Epithelial cell of esophagus (primary cell): ENCODE results near the gene IFTAP.

Experiments used
- DNase-seq: peaks from one replicate; pipeline ENCODE4 v3.0.0; 2010; ENCODE audit warnings: low read depth
- H3K4me3 ChIP-seq: 2 replicates; pipeline ENCODE4 v1.5.1; 2011; ENCODE audit warnings: mild to moderate bottlenecking, low read length, control low read depth
- CTCF ChIP-seq: IDR thresholded peaks from 2 replicates; pipeline ENCODE4 v1.5.1; 2011; ENCODE audit warnings: low read depth, mild to moderate bottlenecking, low read length, control low read depth, inconsistent platforms; ENCODE audit not compliant: insufficient read depth; ENCODE audit errors: missing control alignments

The IFTAP gene

GRCh38 chr11:36608491-36609199 is 14.3 kb downstream of the IFTAP start:
- no peak overlapping the region for H3K4me3 ChIP-seq
- no peak for TF ChIP-seq CTCF
- DNase-seq = no peak

DNA sequence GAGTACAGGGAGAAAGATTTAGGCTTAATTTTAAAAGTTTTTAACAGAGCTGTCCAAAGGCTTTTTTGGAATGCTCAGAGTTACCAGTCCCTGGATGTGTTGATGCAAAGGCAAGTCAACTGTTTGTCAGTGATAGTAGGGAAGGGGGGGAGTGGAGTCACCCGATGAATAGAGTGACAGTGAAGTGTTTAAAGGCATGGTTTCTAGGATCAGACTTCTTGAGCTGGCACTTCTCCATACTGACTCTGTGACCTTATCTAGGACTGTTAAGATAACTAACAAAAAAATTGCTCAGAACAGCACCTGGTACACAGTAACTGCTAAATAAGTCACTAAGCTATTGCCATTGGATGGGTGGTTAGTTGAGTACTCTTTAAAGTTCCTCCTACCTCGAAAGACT is 15.1 kb downstream of the IFTAP start:
- no peak for TF ChIP-seq CTCF
- DNase-seq = no peak
- no peak overlapping the region for H3K4me3 ChIP-seq

- no peak overlapping the region for H3K4me3 ChIP-seq
- TF ChIP-seq CTCF = no peak
- no peak for DNase-seq
These were observed 21.5 kb downstream of the IFTAP start for GRCh38 chr11:36615826-36616225.

GRCh38 chr11:36617543-36618362 is 23.5 kb downstream of the IFTAP start:
- H3K4me3 ChIP-seq = no peak overlapping the region
- DNase-seq = no peak
- TF ChIP-seq CTCF = no peak

DNA sequence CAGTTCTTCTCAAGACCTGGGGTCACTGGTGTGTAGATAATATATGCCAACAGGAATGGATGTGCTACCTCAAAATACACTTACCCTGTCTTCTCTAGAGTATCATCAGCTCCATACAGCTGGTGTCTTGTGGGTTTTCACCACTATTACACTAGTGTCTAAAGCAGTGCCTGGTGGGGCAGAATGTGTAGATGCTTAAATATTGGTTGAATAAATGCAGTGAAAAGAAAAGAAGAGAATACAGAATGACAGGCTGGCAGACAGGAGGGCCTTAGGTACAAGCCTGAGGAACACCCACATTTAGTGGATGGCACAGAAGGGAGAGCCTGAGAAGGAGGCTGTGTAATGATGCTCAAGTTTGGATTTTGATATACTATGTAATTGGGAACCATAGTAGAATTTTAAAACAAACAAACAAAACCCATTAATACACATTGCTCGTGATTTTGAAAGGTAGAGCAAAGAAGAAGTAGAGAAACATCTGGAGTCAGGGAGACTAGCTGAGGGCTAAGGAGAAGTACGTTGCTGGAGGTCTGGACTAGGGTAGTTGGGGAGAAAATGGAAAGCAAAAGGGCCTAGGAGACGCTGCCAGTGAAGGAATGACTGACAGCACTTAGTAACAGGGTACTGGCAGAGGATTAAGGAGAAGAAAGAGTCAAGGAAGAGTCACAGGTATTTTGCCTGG is 24.2 kb downstream of the IFTAP start:
- TF ChIP-seq CTCF = no peak
- no peak for DNase-seq

GRCh38 chr11:36619502-36619901 is 25.2 kb downstream of the IFTAP start:
- no peak for TF ChIP-seq CTCF
- H3K4me3 ChIP-seq = no peak overlapping the region
- no peak for DNase-seq

More for the DNA sequence above, 24.2 kb downstream of the IFTAP start:
- no peak overlapping the region for H3K4me3 ChIP-seq
